Bronchial epithelial cell (primary cell): Measurements from ENCODE around the gene PRKAG1. TPM values are rescaled to one million over a fixed set of nuclear protein-coding genes. Genes with fewer than 3 reads are reported as not detected.

Experiments
- DNase-seq: peaks from one replicate; pipeline ENCODE4 v3.0.0-alpha.2; 2010; ENCODE audit warnings: low read depth
- FAIRE-seq: peaks from 2 replicates; lab custom pipeline; 2011; peaks lifted over from hg19 to GRCh38; lab: Jason Lieb, UNC
- H3K27me3 ChIP-seq: 2 replicates; pipeline ENCODE4 v1.5.1; 2011; ENCODE audit warnings: low read length; ENCODE audit not compliant: control insufficient read depth, insufficient read depth
- H3K36me3 ChIP-seq: 2 replicates; pipeline ENCODE4 v1.5.1; 2011; ENCODE audit warnings: low read length; ENCODE audit not compliant: control insufficient read depth, insufficient read depth
- H3K4me3 ChIP-seq: 2 replicates; pipeline ENCODE4 v1.5.1; 2011; ENCODE audit warnings: mild to moderate bottlenecking, low read depth, low read length, control low read depth
- total RNA-seq: library from RNA; depleted of rRNA; stranded (reverse); fragments of >200 nt; gene quantifications from 2 replicates; pipeline ENCODE4 v1.2.1, GENCODE V29; 2014
- TF ChIP-seq, protein P1 (sequence below): IDR thresholded peaks from 2 replicates; pipeline ENCODE4 v1.5.1; 2011; ENCODE audit warnings: mild to moderate bottlenecking, moderate library complexity, low read length, control low read depth, inconsistent platforms; ENCODE audit not compliant: insufficient read depth, severe bottlenecking

Gene PRKAG1
- total RNA-seq, 1 donor from 2014 or later = 93.7 TPM

- Histone ChIP-seq H3K36me3 (no peaks in the 10 kb centered on the region), H3K4me3 (no peak within 1 kb of the TSS), H3K27me3 (peaks cover 62% of the 10 kb centered on the region)
- no peak for DNase-seq
- FAIRE-seq = no peak
- TF ChIP-seq, protein P1, sequence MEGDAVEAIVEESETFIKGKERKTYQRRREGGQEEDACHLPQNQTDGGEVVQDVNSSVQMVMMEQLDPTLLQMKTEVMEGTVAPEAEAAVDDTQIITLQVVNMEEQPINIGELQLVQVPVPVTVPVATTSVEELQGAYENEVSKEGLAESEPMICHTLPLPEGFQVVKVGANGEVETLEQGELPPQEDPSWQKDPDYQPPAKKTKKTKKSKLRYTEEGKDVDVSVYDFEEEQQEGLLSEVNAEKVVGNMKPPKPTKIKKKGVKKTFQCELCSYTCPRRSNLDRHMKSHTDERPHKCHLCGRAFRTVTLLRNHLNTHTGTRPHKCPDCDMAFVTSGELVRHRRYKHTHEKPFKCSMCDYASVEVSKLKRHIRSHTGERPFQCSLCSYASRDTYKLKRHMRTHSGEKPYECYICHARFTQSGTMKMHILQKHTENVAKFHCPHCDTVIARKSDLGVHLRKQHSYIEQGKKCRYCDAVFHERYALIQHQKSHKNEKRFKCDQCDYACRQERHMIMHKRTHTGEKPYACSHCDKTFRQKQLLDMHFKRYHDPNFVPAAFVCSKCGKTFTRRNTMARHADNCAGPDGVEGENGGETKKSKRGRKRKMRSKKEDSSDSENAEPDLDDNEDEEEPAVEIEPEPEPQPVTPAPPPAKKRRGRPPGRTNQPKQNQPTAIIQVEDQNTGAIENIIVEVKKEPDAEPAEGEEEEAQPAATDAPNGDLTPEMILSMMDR = no peak
Measured at GRCh38 chr12:48978291-48978740, 40.3 kb downstream of the PRKAG1 start, which contains the start of gene WNT1. TSS of gene WNT1 (plus strand) at chr12:48978322. CDS start at chr12:48978651, 329 bp downstream.

DNA sequence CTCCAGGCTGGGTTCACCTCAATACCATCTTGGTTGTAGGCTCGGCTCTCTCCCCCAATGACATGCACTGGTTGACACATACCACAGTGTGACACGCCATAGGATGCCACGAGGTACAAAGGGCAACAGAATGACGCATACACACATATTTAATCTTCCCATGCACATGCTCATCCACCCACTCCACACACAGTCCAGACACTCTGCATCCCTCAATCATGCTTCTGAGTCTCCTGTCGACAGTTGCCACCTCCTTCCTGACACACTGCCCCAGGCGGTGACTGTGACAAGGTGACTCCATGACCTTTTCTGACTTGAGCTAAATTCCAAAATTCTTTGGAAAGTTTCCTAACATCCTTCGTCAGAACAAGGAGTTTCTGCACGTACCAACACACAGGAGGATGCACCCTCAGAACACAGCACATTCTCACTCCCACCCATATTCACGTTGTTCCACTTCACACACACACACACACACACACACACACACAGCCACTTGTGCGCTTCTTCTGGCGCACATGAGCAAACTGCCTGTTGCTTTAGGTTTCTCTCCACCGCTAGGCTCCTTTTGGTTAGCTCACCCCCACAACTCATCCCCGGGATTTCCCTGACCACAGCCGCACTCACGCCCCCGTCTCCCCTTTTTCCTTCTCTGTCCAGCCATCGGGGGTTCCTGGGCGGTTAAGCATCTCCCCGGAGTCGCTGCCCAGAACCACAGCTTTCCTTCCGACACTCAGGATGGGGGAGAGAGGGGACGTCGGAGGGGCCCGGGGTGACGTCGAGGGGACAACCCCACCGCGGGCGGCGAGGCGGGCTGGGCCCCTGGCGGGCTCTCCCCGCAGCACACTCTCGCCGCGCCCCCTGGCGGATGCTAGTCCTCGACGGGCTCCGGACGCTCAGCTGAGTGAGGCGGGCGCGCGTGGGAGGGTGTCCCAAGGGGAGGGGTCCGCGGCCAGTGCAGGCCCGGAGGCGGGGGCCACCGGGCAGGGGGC lies 41.0 kb downstream of the PRKAG1 start:
- FAIRE-seq = peak; percentile 47
- Histone ChIP-seq H3K4me3 (no peak overlapping the region), H3K36me3 (no peaks in the 10 kb centered on the region), H3K27me3 (peaks cover 64% of the 10 kb centered on the region)
- TF ChIP-seq, protein P1 = peak; percentile 85
- DNase-seq = no peak

DNA sequence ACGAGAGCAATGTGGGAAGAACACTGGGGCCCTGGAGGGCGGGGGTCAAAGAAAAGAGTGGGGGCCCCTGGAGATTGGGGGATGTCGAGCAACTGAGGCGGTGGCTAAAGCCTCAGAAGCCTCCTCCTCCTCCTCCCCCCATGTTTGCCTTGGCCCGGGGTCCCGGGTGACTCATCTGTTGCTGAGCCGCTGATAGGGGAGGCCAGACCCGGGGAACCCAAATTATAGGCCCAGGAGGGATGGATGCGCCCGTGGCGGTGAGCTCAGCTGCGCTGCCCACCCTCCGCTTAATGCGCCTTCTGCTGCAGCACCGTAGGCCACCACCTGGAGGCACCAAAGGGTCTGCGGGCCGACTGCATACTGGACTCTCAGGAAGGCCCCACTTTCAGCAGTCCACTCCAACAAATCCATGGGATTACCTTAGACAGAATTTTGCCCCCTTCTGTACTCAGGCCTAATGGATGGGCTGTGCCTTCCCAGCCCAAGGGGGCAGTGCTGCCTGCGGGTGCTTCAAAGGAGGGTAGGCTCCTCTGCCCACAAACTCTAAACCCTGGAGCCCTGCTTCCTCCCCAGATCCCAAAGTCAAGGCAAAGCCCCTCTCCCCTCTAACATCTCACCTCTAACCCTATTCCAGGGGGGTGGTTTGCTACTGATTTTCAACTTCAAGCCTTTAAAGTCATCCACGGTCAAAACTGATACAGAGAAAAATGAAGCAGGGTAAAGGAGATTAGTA lies 44.5 kb downstream of the PRKAG1 start:
- Histone ChIP-seq H3K36me3 (no peaks in the 10 kb centered on the region), H3K4me3 (no peak overlapping the region), H3K27me3 (peaks cover 57% of the 10 kb centered on the region)
- DNase-seq (no peak), FAIRE-seq (no peak)
- TF ChIP-seq, protein P1 = peak; percentile 70

DNA sequence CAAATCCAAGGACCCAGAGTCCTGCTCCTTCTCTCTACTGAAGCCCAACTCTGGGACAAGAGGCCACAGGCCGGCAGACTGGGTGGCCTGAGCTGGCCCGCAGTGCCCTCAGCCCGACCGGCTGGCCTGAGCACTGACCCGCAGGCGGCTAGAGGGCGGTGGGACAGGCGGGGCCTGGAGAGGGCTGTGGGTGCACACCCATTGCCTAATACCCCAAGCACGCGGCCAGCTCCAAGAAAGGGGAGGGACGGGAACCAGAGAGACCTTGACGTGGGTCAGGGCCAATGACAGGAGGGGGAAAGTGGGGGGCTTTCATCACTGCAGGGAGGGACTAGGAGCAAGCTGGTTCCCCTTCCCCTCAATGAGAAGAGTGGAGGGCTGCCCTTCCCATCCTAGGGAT lies 45.0 kb downstream of the PRKAG1 start:
- H3K27me3 ChIP-seq = peaks cover 51% of the 10 kb centered on the region
- FAIRE-seq = no peak
- TF ChIP-seq, protein P1 = no peak
- DNase-seq = no peak
- H3K36me3 ChIP-seq = no peaks in the 10 kb centered on the region
- H3K4me3 ChIP-seq = no peak overlapping the region

- no peak overlapping the region for H3K4me3 ChIP-seq
- TF ChIP-seq, protein P1 = no peak
- H3K36me3 ChIP-seq = no peaks in the 10 kb centered on the region
- FAIRE-seq (no peak), DNase-seq (no peak)
- peaks cover 46% of the 10 kb centered on the region for H3K27me3 ChIP-seq
Measured at GRCh38 chr12:48972952-48973483, 45.6 kb downstream of the PRKAG1 start.
